HL-60 (cell line): ENCODE results near the gene MAPRE2.

Source experiments
- DNase-seq, 2 experiments: peaks; one replicate each; pipeline ENCODE4 v3.0.0-alpha.2; 2010 to 2020; ENCODE audit warnings: low read depth in 1 of 2, low spot score in 1 of 2
- H3K27ac ChIP-seq: fragments of 250-450 bp; sonication (Bioruptor Pico); replicated peaks from 2 replicates; pipeline ENCODE4 v1.5.1; 2020; ENCODE audit warnings: mild to moderate bottlenecking, moderate library complexity
- H3K27me3 ChIP-seq: fragments of 250-450 bp; sonication (Bioruptor Pico); 2 replicates; pipeline ENCODE4 v1.5.1; 2021; ENCODE audit warnings: mild to moderate bottlenecking, moderate library complexity; ENCODE audit not compliant: insufficient read depth, poor library complexity, severe bottlenecking
- H3K4me3 ChIP-seq: replicated peaks from 2 replicates; pipeline ENCODE4 v1.5.1; 2011; ENCODE audit warnings: mild to moderate bottlenecking, control low read depth, low read length; ENCODE audit not compliant: insufficient read depth
- GABPA ChIP-seq: IDR thresholded peaks from 2 replicates; pipeline ENCODE4 v1.6.1; 2012; ENCODE audit warnings: low read depth
- POLR2AphosphoS5 ChIP-seq: IDR thresholded peaks from 2 replicates; pipeline ENCODE4 v1.6.1; 2012; ENCODE audit warnings: low read depth
- SPI1 ChIP-seq: IDR thresholded peaks from 2 replicates; pipeline ENCODE4 v1.6.1; 2012; ENCODE audit warnings: low read depth, mild to moderate bottlenecking, borderline replicate concordance
- TF ChIP-seq, protein P1 (sequence below): IDR thresholded peaks from 2 replicates; pipeline ENCODE4 v1.6.1; 2012; ENCODE audit warnings: low read depth; ENCODE audit not compliant: insufficient replicate concordance
- TF ChIP-seq, protein P2 (sequence below): IDR thresholded peaks from one replicate; pipeline ENCODE4 v1.5.1; 2011; ENCODE audit warnings: low read length, control low read depth, inconsistent platforms; ENCODE audit not compliant: insufficient read depth

MAPRE2 gene

DNA sequence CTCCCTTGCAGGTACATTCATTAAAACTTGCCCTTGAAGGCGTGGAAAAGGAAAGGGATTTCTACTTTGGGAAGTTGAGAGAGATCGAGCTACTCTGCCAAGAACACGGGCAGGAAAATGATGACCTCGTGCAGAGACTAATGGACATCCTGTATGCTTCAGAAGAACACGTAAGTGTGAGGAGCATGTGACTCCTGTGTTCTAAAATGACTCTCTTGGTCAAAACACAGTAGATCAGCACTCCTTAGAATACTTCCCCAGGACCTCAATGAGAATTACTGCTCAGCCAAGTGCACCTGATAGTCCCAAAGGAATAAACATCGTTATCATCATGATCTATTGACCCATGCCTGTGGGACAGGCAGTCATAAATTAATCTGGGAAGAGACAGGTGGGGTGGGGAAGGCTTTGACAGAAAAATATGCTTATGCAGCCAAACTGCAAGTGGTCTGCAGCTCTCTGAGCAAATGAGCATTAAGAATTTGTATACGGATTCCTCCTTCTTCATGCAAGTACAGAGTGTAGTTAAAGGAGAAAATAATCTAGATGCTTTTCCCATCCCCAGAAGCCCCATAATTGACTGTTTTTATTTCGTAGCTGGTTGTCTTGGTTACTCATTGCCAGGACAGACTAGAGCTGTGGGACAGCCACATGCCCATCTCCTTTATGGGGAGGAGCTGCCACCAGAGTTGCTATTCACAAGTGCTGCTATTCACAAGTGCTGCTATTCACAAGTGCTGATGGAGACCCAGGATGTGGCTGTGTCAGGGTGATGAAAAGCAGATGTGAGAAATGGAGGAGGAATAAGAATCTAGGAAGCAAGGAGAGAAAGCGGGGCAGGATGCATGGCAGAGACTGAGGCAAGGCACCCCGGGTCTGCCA is 91.0 kb downstream of the MAPRE2 start:
- Histone ChIP-seq H3K27ac (no peak overlapping the region), H3K27me3 (no peaks in the 10 kb centered on the region), H3K4me3 (no peak overlapping the region)
- TF ChIP-seq, protein P1, sequence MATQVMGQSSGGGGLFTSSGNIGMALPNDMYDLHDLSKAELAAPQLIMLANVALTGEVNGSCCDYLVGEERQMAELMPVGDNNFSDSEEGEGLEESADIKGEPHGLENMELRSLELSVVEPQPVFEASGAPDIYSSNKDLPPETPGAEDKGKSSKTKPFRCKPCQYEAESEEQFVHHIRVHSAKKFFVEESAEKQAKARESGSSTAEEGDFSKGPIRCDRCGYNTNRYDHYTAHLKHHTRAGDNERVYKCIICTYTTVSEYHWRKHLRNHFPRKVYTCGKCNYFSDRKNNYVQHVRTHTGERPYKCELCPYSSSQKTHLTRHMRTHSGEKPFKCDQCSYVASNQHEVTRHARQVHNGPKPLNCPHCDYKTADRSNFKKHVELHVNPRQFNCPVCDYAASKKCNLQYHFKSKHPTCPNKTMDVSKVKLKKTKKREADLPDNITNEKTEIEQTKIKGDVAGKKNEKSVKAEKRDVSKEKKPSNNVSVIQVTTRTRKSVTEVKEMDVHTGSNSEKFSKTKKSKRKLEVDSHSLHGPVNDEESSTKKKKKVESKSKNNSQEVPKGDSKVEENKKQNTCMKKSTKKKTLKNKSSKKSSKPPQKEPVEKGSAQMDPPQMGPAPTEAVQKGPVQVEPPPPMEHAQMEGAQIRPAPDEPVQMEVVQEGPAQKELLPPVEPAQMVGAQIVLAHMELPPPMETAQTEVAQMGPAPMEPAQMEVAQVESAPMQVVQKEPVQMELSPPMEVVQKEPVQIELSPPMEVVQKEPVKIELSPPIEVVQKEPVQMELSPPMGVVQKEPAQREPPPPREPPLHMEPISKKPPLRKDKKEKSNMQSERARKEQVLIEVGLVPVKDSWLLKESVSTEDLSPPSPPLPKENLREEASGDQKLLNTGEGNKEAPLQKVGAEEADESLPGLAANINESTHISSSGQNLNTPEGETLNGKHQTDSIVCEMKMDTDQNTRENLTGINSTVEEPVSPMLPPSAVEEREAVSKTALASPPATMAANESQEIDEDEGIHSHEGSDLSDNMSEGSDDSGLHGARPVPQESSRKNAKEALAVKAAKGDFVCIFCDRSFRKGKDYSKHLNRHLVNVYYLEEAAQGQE, result no peak
- TF ChIP-seq GABPA, result no peak
- TF ChIP-seq POLR2AphosphoS5, result no peak
- TF ChIP-seq SPI1, result no peak
- TF ChIP-seq, protein P2, sequence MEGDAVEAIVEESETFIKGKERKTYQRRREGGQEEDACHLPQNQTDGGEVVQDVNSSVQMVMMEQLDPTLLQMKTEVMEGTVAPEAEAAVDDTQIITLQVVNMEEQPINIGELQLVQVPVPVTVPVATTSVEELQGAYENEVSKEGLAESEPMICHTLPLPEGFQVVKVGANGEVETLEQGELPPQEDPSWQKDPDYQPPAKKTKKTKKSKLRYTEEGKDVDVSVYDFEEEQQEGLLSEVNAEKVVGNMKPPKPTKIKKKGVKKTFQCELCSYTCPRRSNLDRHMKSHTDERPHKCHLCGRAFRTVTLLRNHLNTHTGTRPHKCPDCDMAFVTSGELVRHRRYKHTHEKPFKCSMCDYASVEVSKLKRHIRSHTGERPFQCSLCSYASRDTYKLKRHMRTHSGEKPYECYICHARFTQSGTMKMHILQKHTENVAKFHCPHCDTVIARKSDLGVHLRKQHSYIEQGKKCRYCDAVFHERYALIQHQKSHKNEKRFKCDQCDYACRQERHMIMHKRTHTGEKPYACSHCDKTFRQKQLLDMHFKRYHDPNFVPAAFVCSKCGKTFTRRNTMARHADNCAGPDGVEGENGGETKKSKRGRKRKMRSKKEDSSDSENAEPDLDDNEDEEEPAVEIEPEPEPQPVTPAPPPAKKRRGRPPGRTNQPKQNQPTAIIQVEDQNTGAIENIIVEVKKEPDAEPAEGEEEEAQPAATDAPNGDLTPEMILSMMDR, result no peak
- no peak for DNase-seq

DNA sequence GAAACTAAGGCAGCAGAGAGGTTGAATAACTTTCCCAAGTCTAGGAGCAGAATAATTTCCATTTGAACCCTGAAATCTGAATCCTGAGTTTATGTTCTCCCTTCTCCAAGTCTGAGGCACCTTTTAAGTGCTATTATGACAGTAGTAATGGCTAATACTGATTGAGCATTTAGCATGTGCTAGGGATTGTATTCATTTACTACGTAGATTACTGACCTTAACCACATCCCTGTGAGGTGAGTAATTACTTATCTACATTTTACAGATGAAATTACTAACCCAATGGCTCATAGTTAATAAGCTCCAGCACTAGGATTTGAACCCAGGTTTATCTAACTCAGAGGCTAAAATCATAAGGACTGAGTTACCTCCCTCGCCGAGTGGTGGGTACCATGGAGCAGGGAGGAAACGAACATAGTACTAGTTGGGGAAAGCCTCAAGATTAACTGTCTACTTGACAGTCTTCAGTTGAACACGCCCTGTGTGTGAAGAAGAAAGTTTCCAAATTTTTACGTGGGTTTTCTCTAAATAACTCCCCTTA is 93.0 kb downstream of the MAPRE2 start:
- Histone ChIP-seq H3K4me3 (no peak overlapping the region), H3K27me3 (no peaks in the 10 kb centered on the region), H3K27ac (no peak overlapping the region)
- no peak for DNase-seq
- TF ChIP-seq POLR2AphosphoS5 (no peak), SPI1 (no peak), GABPA (no peak)
- TF ChIP-seq, protein P2, result no peak
- TF ChIP-seq, protein P1, result no peak

DNA sequence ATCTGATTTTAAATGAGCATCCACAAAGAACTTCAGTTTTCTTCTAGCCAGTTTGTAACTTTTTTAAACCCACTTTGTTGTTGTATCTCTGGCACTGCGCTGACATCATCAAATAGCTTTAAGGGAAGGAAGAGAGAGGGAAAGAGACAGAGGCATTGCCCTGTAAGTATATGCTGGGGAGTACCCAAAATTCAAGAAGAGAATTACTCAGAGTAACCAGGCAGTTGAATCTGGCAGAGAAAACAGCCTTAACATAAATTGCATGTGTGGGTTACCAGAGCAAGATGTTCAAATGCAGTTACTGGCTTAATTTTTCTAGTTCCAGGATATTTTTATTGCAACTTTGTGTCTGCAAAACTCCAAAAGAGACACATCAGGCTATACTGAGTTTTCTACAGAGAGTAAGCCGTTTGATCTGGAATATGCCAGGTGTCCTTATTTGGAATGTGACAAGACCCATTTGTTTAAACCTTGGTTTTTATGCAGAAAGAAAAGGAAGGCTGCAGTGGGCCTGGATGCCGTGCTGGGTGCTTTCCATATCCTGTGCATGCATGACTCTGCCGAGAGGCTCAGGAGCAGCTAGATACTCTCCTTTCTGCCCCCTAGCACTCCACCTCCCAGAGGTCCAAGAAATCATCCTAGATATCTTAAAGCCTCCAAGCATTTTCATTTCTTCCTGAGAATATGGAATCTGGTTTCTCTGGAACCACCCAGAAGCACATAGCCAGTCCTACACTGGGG is 93.7 kb downstream of the MAPRE2 start:
- H3K4me3 ChIP-seq, result no peak overlapping the region
- no peak for TF ChIP-seq POLR2AphosphoS5
- TF ChIP-seq GABPA, result no peak
- TF ChIP-seq, protein P2, result no peak
- TF ChIP-seq, protein P1, result no peak
- no peak for TF ChIP-seq SPI1
- no peak for DNase-seq
- H3K27me3 ChIP-seq, result no peaks in the 10 kb centered on the region
- no peak overlapping the region for H3K27ac ChIP-seq
